Hindlimb muscle (tissue), 1 donor: ENCODE data around the gene NUP205. TPM values are rescaled to one million over a fixed set of nuclear protein-coding genes. Genes with fewer than 3 reads are reported as not detected.

Source experiments
- DNase-seq: peaks from one replicate; pipeline ENCODE4 v3.0.0-alpha.2; 2013
- polyA plus RNA-seq: library from polyadenylated mRNA; unstranded; fragments of 120-200 nt; gene quantifications from one replicate; pipeline ENCODE4 v1.2.1, GENCODE V29; 2013; ENCODE audit not compliant: insufficient read length

The NUP205 gene
- polyA plus RNA-seq, 1 donor = 29.6 TPM

GRCh38 chr7:135539629-135540028 lies 18.1 kb upstream of the NUP205 start:
- no peak for DNase-seq

DNA sequence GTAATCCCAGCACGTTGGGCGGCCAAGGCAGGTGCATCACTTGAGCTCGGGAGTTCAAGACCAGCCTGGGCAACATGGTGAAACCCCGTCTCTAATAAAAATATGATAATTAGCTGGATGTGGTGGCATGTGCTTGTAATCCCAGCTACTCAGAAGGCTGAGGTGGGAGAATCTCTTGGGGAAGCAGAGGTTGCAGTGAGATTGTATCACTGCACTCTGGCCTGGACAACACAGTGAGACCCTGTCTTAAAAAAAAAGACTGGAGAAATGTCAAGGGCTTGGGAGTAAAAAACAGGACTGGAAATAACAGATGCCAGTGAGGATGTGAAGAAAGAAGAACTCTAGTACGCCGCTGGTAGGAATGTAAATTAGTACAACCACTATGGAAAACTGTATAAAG lies 16.7 kb upstream of the NUP205 start:
- DNase-seq = no peak

GRCh38 chr7:135550196-135550595 lies 7.5 kb upstream of the NUP205 start:
- DNase-seq = no peak

- DNase-seq = no peak
Observed at GRCh38 chr7:135552148-135552547, 5.6 kb upstream of the NUP205 start.

GRCh38 chr7:135553346-135553745 lies 4.4 kb upstream of the NUP205 start:
- DNase-seq = no peak

- DNase-seq = peak; percentile 68
Observed at GRCh38 chr7:135558337-135558767, 635 bp downstream of the NUP205 start.

DNA sequence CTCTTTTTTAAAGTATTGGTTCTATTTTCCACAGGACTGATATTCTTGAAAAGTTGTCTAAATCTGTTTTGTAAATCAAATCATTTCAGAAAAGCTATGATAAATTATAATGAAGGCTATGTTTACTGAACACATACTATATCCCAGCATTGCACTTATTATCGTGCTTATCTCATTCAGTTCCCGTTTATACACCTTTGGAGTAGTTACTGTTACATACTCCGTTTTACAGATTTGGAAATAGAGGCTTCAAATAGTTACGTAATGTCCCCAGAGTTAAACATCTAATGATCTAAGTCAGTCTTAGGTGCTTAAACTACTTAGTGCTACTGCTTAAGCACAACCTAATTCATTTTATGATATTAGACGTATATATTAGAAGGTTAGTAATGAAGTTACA lies 1.2 kb downstream of the NUP205 start:
- no peak for DNase-seq

DNA sequence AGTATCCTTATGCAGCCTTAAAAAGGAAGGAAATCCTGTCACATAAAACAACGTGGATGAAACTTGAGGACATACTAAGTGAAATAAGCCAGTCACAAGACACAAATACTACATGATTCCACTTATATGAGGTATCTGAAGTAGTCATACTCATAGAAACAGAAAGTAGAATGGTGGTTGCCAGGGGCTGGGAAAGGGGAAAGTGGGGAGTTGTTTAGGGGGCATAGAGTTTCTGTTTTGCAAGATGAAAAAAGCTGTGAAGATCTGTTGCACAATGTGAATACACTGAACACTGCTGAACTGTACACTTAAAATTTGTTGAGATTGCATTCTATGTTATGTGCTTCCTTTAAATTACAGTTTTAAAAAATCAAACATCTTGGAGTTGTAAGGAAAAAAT lies 2.9 kb downstream of the NUP205 start:
- no peak for DNase-seq

DNA sequence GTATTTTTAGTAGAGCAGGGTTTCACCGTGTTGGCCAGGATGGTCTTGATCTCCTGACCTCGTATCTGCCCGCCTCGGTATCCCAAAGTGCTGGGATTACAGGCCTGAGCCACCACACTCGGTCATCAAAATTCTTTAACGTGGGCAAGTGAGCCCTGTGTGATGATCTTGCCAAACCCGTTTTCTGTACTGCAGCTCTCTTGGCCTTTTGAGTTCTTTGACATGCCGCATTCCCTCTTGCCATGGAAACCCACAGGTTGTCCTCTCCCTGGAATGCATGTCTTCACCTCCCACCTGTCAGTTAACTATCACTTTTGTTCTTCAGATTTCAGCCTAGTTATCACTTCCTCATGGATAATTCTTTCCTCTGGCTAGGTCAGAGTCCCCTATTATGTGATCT lies 5.0 kb downstream of the NUP205 start:
- no peak for DNase-seq

- DNase-seq = no peak
Observed at GRCh38 chr7:135571834-135572233, 14.1 kb downstream of the NUP205 start.

GRCh38 chr7:135573541-135573940 lies 15.8 kb downstream of the NUP205 start:
- no peak for DNase-seq

DNA sequence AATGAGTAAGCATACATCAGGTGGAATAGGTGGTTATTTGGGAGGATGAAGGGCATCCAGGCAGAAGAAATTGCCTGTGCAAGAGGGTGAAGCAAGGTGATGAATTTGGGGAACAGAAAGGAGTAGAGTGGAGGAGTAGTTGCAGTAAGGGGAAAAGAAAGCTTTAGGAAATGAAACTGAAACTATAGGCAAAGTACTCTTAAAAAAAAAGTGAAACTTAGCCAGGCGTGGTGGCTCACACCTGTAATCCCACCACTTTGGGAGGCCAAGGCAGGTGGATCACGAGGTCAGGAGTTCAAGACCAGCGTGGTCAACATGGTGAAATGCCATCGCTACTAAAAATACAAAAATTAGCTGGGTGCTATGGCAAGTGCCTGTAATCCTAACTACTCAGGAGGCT lies 17.6 kb downstream of the NUP205 start:
- no peak for DNase-seq

GRCh38 chr7:135578569-135578968 lies 20.9 kb downstream of the NUP205 start:
- DNase-seq = no peak

DNA sequence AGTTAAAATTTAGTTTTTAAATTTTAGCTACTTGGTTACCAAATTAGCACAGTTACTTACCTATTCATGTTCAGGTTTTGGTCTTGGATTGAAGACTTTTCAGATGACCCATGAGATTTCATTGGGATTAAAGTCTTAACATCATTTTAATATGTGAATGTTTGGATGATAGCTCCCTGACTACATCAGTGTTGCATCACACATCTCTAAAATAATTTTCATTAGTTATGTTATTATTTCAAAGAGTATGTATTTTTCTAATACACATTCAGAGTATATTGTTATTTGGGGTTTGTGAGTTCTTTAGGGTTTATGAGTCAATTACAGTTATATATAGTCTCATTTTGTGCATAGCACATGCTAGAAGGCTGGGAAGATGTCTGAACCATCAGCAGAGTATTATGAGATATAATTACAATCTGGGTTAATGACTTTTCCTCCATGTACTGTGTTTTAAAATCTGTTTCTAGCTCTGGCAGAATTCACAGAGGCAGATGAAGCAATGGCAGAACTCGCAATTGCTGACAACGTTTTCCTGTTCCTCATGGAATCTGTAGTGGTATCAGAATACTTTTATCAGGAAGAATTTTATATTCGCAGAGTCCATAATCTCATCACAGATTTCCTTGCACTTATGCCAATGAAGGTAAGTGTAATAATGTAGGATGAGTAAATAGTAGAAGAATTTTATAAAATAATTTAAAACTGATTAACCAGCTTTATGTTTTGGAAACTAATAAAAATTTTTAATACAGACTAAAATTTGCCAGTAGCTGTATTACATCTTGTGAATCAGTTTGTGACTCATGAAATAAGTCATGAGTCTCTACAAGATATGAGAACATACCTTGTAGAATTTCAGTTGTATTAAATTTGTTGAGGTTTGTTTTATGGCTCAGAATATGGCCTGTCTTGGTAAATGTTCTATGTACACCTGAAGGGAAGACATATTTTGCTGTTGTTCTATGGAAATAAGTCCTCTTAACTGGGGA lies 26.9 kb downstream of the NUP205 start:
- no peak for DNase-seq

GRCh38 chr7:135597181-135597925 lies 39.6 kb downstream of the NUP205 start:
- DNase-seq = no peak

- no peak for DNase-seq
Observed at GRCh38 chr7:135597926-135598305, 40.2 kb downstream of the NUP205 start.

GRCh38 chr7:135599471-135599870 lies 41.8 kb downstream of the NUP205 start:
- DNase-seq = no peak

GRCh38 chr7:135600226-135600625 lies 42.5 kb downstream of the NUP205 start:
- no peak for DNase-seq

DNA sequence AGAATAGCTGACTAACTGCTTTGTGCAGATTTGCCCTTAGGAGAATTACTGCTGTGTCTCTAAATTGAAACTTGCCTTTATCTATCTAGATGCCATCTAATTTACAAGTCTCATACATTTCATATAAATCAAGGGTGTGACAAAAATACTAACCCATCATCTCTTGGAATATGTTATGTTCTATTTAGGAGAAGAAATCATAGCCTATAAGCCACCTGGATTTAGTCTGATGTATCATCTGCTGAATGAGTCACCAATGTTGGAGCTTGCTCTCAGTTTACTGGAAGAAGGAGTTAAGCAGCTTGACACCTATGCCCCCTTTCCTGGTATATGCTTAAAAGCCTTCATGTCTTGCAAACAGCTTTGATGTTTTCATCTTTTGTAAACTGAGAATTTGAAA lies 43.5 kb downstream of the NUP205 start:
- DNase-seq = no peak

DNA sequence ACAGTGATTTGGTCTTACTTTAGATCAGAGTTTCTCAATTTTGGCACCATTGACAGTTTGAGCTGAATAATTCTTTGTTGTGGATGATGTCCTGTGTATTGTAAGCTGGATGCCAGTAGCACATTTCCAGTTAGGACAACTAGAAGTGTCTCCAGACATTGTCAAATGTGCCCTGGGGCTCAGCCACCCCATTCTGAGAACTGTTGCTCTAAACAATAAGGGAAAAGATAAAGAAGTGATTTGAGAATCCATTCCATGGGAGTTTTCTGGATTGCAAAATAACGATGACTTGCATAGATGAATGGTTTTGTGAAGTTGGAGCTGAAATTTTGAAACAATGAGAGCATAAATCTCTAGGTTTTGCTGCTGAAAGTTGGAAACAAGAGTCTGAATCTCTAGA lies 44.6 kb downstream of the NUP205 start:
- DNase-seq = no peak

DNA sequence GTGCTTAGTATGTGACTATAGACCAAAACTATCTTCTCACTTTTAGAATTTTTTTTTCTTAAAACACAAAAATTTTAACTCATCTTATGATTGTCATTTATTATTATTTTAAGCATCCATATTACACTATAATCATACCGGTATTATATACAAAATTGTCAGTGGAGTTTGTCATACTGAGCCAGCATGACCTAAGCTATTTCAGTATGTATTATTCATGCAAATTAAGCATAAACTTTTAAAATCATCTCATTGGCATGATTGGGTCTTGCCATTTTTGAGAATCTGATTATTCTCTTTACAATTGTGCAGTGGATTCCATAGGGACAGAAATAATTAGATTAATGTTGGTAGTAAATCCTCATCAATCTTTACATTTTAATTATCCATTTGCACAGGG lies 58.4 kb downstream of the NUP205 start:
- DNase-seq = no peak

GRCh38 chr7:135617781-135618180 lies 60.1 kb downstream of the NUP205 start:
- no peak for DNase-seq

- no peak for DNase-seq
Observed at GRCh38 chr7:135618510-135618909, 60.8 kb downstream of the NUP205 start.

GRCh38 chr7:135620447-135620846 lies 62.7 kb downstream of the NUP205 start:
- no peak for DNase-seq
